ENCODE results near the gene PTPRZ1.

Gene PTPRZ1

GRCh38 chr7:121891731-121892130 is 18.8 kb downstream of the PTPRZ1 start:
- no peak for DNase-seq

DNA sequence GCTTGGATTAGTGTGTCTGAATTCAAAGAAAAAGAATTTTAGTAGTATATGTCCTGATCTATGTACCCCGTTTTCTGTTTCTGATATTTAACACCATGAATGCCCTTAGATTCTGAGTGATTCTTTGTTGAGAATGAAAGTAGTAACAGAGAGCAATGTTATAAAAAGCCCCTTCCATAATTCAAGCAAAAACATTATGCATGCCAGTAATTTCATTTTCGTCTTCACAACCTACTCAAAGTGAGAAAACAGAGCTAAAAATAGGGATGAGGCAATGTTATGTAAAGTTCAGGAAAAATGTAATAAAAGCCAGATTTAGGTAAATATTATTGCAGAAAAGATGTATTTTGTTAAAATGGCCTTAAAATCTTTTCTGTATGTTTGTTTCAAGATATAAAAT is 28.1 kb downstream of the PTPRZ1 start:
- DNase-seq: no peak

GRCh38 chr7:121904120-121904519 is 31.2 kb downstream of the PTPRZ1 start:
- DNase-seq: no peak

DNA sequence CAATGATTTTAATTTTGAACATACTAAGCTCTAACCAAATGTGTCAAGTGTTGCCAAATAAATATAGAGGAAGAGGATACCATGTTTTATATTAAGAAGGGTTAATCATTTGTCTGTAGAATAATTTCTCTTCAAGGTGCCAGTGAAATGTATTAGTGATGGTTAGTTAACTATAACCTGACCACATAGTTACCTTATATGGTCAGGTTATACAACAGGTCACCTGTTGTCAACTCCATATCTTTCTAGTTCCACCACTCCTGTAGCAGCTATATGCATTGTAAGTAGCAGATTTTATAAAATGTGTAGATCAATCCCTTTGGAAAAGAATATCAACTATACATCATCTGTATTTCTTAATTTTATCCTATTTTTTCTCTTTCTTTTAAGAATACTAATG is 35.1 kb downstream of the PTPRZ1 start:
- DNase-seq: no peak

DNA sequence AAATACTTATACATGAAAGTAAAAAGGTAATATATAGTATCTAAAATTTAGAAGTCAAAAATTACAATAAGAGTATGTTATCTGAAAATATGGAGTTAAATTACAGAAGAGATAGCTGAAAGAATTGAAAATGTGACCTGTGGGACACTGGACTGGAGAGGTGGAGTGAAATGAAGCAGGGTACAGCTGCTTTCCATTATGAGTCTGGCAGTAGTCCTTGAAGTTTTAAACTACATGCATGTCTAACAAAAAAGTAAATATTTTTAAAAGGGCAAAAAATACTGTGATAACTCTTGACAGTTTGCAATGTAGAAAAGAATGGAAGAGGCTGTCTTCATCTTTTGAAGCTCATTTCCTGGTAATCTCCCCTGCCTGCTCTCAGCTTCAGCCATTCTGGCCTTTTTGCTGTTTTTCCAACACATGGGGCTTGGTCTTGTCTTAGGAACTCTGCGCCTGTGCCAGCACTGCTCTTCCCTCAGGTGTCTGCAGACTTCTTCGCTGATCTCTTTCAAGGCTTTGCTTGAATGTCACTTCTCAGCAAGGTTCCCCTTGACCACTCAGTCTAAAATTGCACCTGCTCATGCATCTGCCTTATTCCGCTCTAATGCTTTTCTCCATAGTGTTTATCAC is 36.9 kb downstream of the PTPRZ1 start:
- no peak for DNase-seq

GRCh38 chr7:121913947-121914675 is 41.1 kb downstream of the PTPRZ1 start:
- DNase-seq: no peak

DNA sequence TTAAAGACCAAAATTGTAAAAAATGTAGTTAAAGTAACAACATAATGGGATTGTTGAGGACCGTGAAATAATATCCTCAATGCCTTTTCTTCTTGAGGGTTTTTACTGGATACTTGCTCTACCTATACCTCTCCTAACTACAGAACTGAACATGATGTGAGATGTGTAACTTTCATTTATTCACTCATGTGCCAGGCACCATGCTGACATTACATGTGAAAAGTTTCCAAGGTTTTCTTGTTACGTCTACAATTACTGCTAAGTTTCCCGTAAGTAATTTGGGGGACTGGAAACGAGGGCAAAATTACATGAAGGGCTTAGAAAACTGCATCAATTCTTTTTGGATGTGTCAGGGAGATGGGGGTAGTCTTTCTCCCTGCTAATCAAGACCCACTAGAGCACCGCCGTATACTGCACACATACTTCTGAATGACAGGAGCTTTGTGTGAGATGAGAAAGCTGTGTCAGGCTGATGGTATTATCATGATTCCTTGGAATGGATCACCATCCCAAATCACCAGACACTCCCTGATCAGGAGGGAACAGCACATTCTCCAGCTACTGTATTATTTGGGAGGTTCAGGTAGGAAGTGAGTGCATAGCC is 41.8 kb downstream of the PTPRZ1 start:
- DNase-seq: no peak

DNA sequence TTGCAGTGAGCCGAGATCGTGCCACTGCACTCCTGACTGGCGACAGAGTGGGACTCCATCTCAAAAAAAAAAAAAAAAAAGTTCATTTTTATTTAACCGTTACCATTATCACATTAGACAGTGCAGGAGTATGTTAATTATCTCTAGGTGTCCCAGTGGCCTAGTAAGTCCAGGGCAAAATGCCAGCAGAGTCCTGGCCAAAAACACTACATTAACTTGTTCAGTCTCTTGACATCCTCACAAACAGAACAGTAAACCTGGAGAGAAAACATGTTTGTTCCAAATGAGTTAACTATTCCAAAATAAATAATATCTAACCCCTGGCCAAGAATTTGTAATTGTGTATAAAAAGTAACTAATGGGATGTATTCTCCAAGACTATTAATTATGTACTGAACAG is 43.2 kb downstream of the PTPRZ1 start:
- DNase-seq: no peak

- no peak for DNase-seq
Observed at GRCh38 chr7:121919986-121920385, 47.0 kb downstream of the PTPRZ1 start.

- DNase-seq: no peak
Observed at GRCh38 chr7:121924269-121925186, 51.6 kb downstream of the PTPRZ1 start.

GRCh38 chr7:121931149-121931902 is 58.4 kb downstream of the PTPRZ1 start:
- DNase-seq: no peak

- no peak for DNase-seq
Observed at GRCh38 chr7:121932768-121933167, 59.8 kb downstream of the PTPRZ1 start.

GRCh38 chr7:121936951-121937623 is 64.1 kb downstream of the PTPRZ1 start:
- DNase-seq: no peak

- DNase-seq: no peak
Observed at GRCh38 chr7:121938429-121938996, 65.6 kb downstream of the PTPRZ1 start.

DNA sequence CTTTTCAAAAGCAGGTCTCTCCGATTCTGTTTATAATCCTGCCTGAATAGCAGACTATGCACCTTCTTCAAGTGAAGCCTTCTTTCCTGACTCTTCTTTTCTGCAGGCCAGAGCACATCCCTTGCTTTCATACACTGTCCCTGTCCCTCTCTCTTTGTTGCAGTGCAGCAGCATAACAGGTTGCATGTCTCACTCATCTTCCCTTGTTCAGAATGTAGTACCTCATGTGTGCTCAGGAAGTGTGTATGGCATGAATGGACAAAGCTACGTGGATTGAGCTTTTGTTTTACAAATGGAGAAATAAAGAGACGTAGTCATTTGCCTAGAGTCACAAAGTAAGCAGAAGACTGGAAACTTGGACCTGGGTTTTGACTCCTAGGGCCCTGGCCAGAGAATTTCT is 68.0 kb downstream of the PTPRZ1 start:
- no peak for DNase-seq

- no peak for DNase-seq
Observed at GRCh38 chr7:121941830-121942229, 68.9 kb downstream of the PTPRZ1 start.

- DNase-seq: no peak
Observed at GRCh38 chr7:121945066-121945465, 72.1 kb downstream of the PTPRZ1 start.

DNA sequence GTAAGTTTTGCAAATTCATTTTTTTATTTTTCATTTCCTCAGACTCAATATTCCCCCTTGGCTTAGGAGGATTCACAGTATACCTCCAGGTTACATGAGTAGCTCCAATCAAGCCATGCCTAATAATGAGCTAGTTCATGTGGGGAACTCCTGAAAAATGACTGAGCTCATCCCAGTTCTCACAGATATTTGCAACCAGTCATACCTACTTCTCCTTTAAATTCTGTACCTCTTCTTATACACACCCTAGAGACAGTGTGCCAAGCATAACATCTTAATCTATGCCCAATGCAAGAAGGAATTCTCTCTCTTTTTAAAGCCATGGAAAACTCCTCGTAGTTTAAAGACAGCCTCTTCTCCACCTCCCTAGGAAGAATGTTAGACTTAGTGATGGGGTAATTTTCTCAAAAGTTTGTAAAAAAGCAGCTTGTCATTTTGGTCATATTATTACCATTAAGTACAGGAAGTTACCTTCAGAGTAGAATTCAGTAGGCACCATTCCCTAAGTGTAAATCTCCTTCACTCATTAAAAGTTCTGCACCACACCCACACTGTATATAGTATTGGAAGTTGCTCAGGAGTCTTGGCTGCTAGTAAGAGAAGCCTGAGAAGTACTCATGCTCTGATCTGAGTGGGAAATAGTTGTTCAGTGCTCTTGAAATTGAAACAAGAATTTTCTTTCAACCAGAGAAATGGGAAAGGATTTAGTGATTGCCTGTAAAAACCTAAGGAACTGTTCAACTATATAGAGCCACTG is 72.7 kb downstream of the PTPRZ1 start:
- no peak for DNase-seq

- no peak for DNase-seq
Observed at GRCh38 chr7:121953164-121953563, 80.2 kb downstream of the PTPRZ1 start.

DNA sequence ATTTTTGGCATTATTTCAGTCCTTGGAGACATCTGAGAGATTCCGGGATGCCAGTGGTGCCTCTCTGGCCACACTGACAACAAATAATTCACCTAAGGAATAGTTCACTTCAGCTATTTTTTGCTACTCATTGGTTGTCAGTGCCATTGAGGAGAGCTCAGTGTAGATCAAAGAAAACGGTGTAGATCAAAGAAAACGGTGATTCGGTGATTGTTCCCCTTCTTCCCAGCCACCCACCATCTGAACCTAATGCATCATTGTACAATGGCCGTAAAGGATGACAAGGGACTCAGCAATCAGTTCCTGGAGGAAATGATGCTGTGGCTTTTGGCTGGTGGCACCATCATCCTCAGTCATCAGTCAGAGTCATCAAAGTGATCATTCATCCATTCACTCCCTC is 80.6 kb downstream of the PTPRZ1 start:
- DNase-seq: no peak

All from right kidney (tissue), 1 donor.